Activated naive CD4-positive, alpha-beta T cell (primary cell): ENCODE data around the gene NPAS1.
A peak's percentile ranks its signal among the peaks of the same experiment; 100 is the strongest.
"Not testable (repeated sequence)": the region's sequence is repeated elsewhere in the genome, so short reads cannot be mapped to it uniquely, and the experiment has no call there.

Source experiments
- DNase-seq, 4 experiments: peaks; one replicate each; lab custom pipeline; 2025; lab: John Stamatoyannopoulos, UW

The NPAS1 gene

GRCh38 chr19:46990991-46991676 lies 28.5 kb upstream of the NPAS1 start:
- DNase-seq = peak in 3 of 4 experiments; percentile 6 to 26 (median 11)

GRCh38 chr19:46992699-46993535 lies 26.7 kb upstream of the NPAS1 start:
- no peak for DNase-seq

GRCh38 chr19:46993622-46994021 lies 26.0 kb upstream of the NPAS1 start:
- DNase-seq = no peak

GRCh38 chr19:46994141-46994686 lies 25.4 kb upstream of the NPAS1 start:
- no peak for DNase-seq

- no peak for DNase-seq
These were observed 24.1 kb upstream of the NPAS1 start for GRCh38 chr19:46995492-46995891.

- no peak for DNase-seq
These were observed 21.1 kb upstream of the NPAS1 start for GRCh38 chr19:46998445-46999125.

GRCh38 chr19:46999377-46999776 lies 20.3 kb upstream of the NPAS1 start:
- DNase-seq = no peak

GRCh38 chr19:46999878-47000277 lies 19.8 kb upstream of the NPAS1 start:
- no peak for DNase-seq

GRCh38 chr19:47000373-47000772 lies 19.3 kb upstream of the NPAS1 start:
- no peak for DNase-seq

GRCh38 chr19:47001584-47001983 lies 18.1 kb upstream of the NPAS1 start:
- DNase-seq = no peak

- DNase-seq = no peak
These were observed 17.4 kb upstream of the NPAS1 start for GRCh38 chr19:47002106-47002766.

GRCh38 chr19:47002853-47003610 lies 16.6 kb upstream of the NPAS1 start:
- no peak for DNase-seq

GRCh38 chr19:47003611-47004465 lies 15.8 kb upstream of the NPAS1 start:
- no peak for DNase-seq

GRCh38 chr19:47005164-47005641 lies 14.4 kb upstream of the NPAS1 start:
- no peak for DNase-seq

- no peak for DNase-seq
These were observed 13.8 kb upstream of the NPAS1 start for GRCh38 chr19:47005873-47006272.

- no peak for DNase-seq
These were observed 13.1 kb upstream of the NPAS1 start for GRCh38 chr19:47006496-47006895.

- not testable (repeated sequence) for DNase-seq
These were observed 9.1 kb upstream of the NPAS1 start for GRCh38 chr19:47010549-47010948.

GRCh38 chr19:47012617-47013016 lies 7.0 kb upstream of the NPAS1 start:
- DNase-seq = no peak

GRCh38 chr19:47013041-47013517 lies 6.6 kb upstream of the NPAS1 start:
- DNase-seq = peak; percentile 11 to 54 (median 40)

- DNase-seq = no peak
These were observed 714 bp upstream of the NPAS1 start for GRCh38 chr19:47018923-47019322.
